SJSA1 (cell line): ENCODE data around the gene ANO9. TPM values are rescaled to one million over a fixed set of nuclear protein-coding genes. Genes with fewer than 3 reads are reported as not detected.
A peak's percentile ranks its signal among the peaks of the same experiment; 100 is the strongest.
"Not testable (repeated sequence)": the region's sequence is repeated elsewhere in the genome, so short reads cannot be mapped to it uniquely, and the experiment has no call there.

ENCODE experiments used
- DNase-seq, 2 experiments: peaks; one replicate each; pipeline ENCODE4 v3.0.0-alpha.2; 2015 to 2020; ENCODE audit warnings: low spot score in 2 of 2, low read depth in 1 of 2
- H3K27ac ChIP-seq: fragments of 250-450 bp; sonication (Bioruptor Pico); 2 replicates; pipeline ENCODE4 v1.5.1; 2020; ENCODE audit warnings: mild to moderate bottlenecking, moderate library complexity
- H3K27me3 ChIP-seq: fragments of 250-450 bp; sonication (Bioruptor Pico); replicated peaks from 2 replicates; pipeline ENCODE4 v1.5.1; 2020; ENCODE audit warnings: mild to moderate bottlenecking, moderate library complexity
- H3K36me3 ChIP-seq: fragments of 250-450 bp; sonication (Bioruptor Pico); 2 replicates; pipeline ENCODE4 v1.5.1; 2020; ENCODE audit warnings: mild to moderate bottlenecking
- H3K4me1 ChIP-seq: fragments of 250-450 bp; sonication (Bioruptor Pico); replicated peaks from 2 replicates; pipeline ENCODE4 v1.6.1; 2021; ENCODE audit warnings: mild to moderate bottlenecking
- H3K4me3 ChIP-seq: fragments of 250-450 bp; sonication (Bioruptor Pico); 2 replicates; pipeline ENCODE4 v1.5.1; 2020; ENCODE audit warnings: mild to moderate bottlenecking
- H3K9me3 ChIP-seq: fragments of 250-450 bp; sonication (Bioruptor Pico); replicated peaks from 2 replicates; pipeline ENCODE4 v1.5.1; 2020; ENCODE audit warnings: mild to moderate bottlenecking
- total RNA-seq: library from RNA; depleted of rRNA; stranded (reverse); fragments of >200 nt; shearing (Covaris generic); gene quantifications from 2 replicates; pipeline ENCODE4 v1.2.3, GENCODE V29; 2014

ANO9 gene
- total RNA-seq, 1 experiment from 2014 or later: not detected

GRCh38 chr11:477052-477715 is 35.4 kb upstream of the ANO9 start:
- no peaks in the 10 kb centered on the region for H3K36me3 ChIP-seq
- no peak for DNase-seq
- H3K4me3 ChIP-seq: no peak overlapping the region
- no peak overlapping the region for H3K27ac ChIP-seq
- no peaks in the 10 kb centered on the region for H3K27me3 ChIP-seq
- H3K9me3 ChIP-seq: no peaks in the 10 kb centered on the region
- H3K4me1 ChIP-seq: no peaks in the 10 kb centered on the region

- Histone ChIP-seq H3K27ac (no peak overlapping the region), H3K36me3 (no peaks in the 10 kb centered on the region), H3K27me3 (no peaks in the 10 kb centered on the region), H3K4me1 (no peaks in the 10 kb centered on the region), H3K4me3 (no peak overlapping the region), H3K9me3 (no peaks in the 10 kb centered on the region)
- no peak for DNase-seq
These were observed 34.6 kb upstream of the ANO9 start for GRCh38 chr11:476416-476815.

- H3K27me3 ChIP-seq: no peaks in the 10 kb centered on the region
- no peak overlapping the region for H3K27ac ChIP-seq
- DNase-seq: no peak
- H3K9me3 ChIP-seq: no peaks in the 10 kb centered on the region
- no peaks in the 10 kb centered on the region for H3K4me1 ChIP-seq
- H3K36me3 ChIP-seq: no peaks in the 10 kb centered on the region
- no peak overlapping the region for H3K4me3 ChIP-seq
These were observed 34.1 kb upstream of the ANO9 start for GRCh38 chr11:475941-476340.

- Histone ChIP-seq H3K27me3 (no peaks in the 10 kb centered on the region), H3K27ac (no peak overlapping the region)
- DNase-seq: no peak
These were observed 33.2 kb upstream of the ANO9 start for GRCh38 chr11:474914-475506.

GRCh38 chr11:473962-474785 is 32.4 kb upstream of the ANO9 start:
- no peak for DNase-seq
- H3K27me3 ChIP-seq: no peaks in the 10 kb centered on the region
- H3K4me3 ChIP-seq: no peak overlapping the region
- peaks cover 9% of the 10 kb centered on the region for H3K4me1 ChIP-seq
- no peaks in the 10 kb centered on the region for H3K9me3 ChIP-seq
- no peak overlapping the region for H3K27ac ChIP-seq
- no peaks in the 10 kb centered on the region for H3K36me3 ChIP-seq

More at GRCh38 chr11:474914-475506, 33.2 kb upstream of the ANO9 start:
- Histone ChIP-seq H3K4me3 (no peak overlapping the region), H3K4me1 (peaks cover 2% of the 10 kb centered on the region), H3K36me3 (no peaks in the 10 kb centered on the region), H3K9me3 (no peaks in the 10 kb centered on the region)

- Histone ChIP-seq H3K4me1 (peaks cover 9% of the 10 kb centered on the region), H3K27me3 (no peaks in the 10 kb centered on the region), H3K36me3 (no peaks in the 10 kb centered on the region), H3K9me3 (no peaks in the 10 kb centered on the region), H3K4me3 (no peak overlapping the region), H3K27ac (no peak overlapping the region)
- no peak for DNase-seq
These were observed 31.6 kb upstream of the ANO9 start for GRCh38 chr11:473415-473814.

GRCh38 chr11:472816-473215 is 31.0 kb upstream of the ANO9 start:
- no peaks in the 10 kb centered on the region for H3K36me3 ChIP-seq
- peaks cover 9% of the 10 kb centered on the region for H3K4me1 ChIP-seq
- H3K27ac ChIP-seq: no peak overlapping the region
- no peak for DNase-seq
- H3K9me3 ChIP-seq: no peaks in the 10 kb centered on the region
- H3K27me3 ChIP-seq: no peaks in the 10 kb centered on the region
- H3K4me3 ChIP-seq: no peak overlapping the region

- H3K4me3 ChIP-seq: no peak overlapping the region
- H3K27ac ChIP-seq: no peak overlapping the region
- H3K27me3 ChIP-seq: no peaks in the 10 kb centered on the region
- no peaks in the 10 kb centered on the region for H3K36me3 ChIP-seq
- DNase-seq: no peak
- peaks cover 9% of the 10 kb centered on the region for H3K4me1 ChIP-seq
- no peaks in the 10 kb centered on the region for H3K9me3 ChIP-seq
These were observed 30.5 kb upstream of the ANO9 start for GRCh38 chr11:472272-472671.

GRCh38 chr11:471468-472145 is 29.8 kb upstream of the ANO9 start:
- DNase-seq: no peak
- Histone ChIP-seq H3K36me3 (no peaks in the 10 kb centered on the region), H3K4me1 (peaks cover 9% of the 10 kb centered on the region), H3K27me3 (no peaks in the 10 kb centered on the region), H3K9me3 (no peaks in the 10 kb centered on the region), H3K27ac (no peak overlapping the region), H3K4me3 (no peak overlapping the region)

- no peaks in the 10 kb centered on the region for H3K36me3 ChIP-seq
- H3K9me3 ChIP-seq: no peaks in the 10 kb centered on the region
- H3K4me3 ChIP-seq: no peak overlapping the region
- no peaks in the 10 kb centered on the region for H3K27me3 ChIP-seq
- DNase-seq: peak; percentile 40 to 60
- H3K4me1 ChIP-seq: peaks cover 9% of the 10 kb centered on the region
- peak overlapping the region; percentile 62 for H3K27ac ChIP-seq
These were observed 28.1 kb upstream of the ANO9 start for GRCh38 chr11:469684-470560.

GRCh38 chr11:469026-469683 is 27.3 kb upstream of the ANO9 start:
- not testable (repeated sequence) for DNase-seq, H3K9me3 ChIP-seq, H3K4me3 ChIP-seq, H3K27me3 ChIP-seq, H3K36me3 ChIP-seq, H3K4me1 ChIP-seq
- peak overlapping the region; percentile 62 for H3K27ac ChIP-seq

GRCh38 chr11:468493-468892 is 26.7 kb upstream of the ANO9 start:
- Histone ChIP-seq H3K27ac (no peak overlapping the region), H3K27me3 (no peaks in the 10 kb centered on the region), H3K4me3 (no peak overlapping the region), H3K9me3 (no peaks in the 10 kb centered on the region), H3K4me1 (peaks cover 9% of the 10 kb centered on the region), H3K36me3 (no peaks in the 10 kb centered on the region)
- DNase-seq: no peak

GRCh38 chr11:468036-468435 is 26.2 kb upstream of the ANO9 start:
- no peak for DNase-seq
- Histone ChIP-seq H3K36me3 (no peaks in the 10 kb centered on the region), H3K9me3 (no peaks in the 10 kb centered on the region), H3K4me3 (no peak overlapping the region), H3K27me3 (no peaks in the 10 kb centered on the region), H3K4me1 (peaks cover 9% of the 10 kb centered on the region), H3K27ac (no peak overlapping the region)
